GM21619 (cell line): ENCODE results near the gene ANKRD44.

Experiments
- ATAC-seq: cut with Tn5 transposase; IDR thresholded peaks from one replicate; pipeline ENCODE4 v1.9.1; 2021; ENCODE audit not compliant: unreplicated experiment

ANKRD44 gene

DNA sequence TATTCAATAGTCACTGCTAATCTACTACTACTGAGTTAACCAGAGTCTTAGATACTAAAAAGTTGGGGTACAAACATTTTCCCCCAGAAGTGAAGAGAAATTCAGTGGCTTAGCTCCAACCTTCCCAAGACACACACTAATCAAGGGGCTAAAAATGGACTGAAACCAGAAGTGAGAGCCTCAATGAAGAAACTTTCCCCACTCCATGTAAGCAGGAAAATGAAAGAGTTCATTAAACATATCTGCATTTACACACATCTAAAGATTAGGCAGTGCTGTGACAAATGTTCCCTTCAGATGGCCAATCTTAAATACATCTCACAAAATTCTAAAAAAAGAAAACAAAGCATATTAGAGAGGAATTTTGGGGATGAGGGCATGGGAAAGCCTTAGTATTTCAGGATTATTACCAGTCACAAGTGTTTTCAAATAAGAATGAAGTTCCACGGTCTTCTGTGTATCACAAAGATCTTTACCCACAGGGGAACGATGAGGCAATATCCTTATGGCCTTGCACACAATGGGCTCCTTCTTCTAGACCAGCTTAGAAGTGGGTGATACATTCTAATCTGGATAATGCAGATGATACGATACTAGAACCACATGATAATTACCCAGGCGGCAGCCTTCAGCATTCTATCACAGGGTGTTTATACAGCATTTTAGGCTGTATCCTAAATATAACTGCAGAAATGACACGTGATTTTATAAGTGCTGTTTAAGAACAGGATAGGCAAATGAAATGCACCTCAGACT, 17.1 kb downstream of the ANKRD44 start:
- no peak for ATAC-seq

DNA sequence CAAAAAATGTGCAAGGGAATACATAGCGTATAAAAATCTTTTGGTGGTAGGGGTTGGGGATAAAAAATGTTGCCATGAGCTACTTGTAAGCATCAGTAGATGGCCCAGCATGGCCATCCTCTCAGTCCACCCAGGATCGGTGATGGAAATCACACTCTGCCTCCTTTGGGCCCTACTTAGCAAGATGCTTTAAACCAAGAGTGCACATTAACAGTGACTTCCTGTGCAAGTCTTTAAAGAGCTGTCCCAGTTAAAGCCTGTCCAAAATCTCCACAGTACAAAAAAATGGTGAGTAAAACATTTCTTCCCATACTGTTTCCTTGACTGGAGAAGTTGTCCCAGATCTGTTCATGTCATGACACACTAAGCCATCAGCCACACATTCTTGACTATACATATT, 18.0 kb downstream of the ANKRD44 start:
- no peak for ATAC-seq

DNA sequence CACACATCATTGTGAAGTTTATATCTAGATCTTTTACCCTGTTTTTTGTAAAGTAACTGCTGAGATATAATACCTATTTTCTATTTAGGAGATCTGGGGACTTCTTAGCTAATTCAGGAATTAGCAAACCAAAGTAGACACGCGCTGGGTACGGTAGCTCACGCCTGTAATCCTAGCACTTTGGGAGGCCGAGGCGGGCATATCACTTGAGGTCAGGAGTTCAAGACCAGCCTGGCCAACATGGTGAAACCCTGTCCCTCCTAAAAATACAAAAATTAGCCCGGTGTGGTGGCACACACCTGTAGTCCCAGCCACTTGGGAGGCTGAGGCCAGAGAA, 23.0 kb downstream of the ANKRD44 start:
- peak; percentile 14 for ATAC-seq

DNA sequence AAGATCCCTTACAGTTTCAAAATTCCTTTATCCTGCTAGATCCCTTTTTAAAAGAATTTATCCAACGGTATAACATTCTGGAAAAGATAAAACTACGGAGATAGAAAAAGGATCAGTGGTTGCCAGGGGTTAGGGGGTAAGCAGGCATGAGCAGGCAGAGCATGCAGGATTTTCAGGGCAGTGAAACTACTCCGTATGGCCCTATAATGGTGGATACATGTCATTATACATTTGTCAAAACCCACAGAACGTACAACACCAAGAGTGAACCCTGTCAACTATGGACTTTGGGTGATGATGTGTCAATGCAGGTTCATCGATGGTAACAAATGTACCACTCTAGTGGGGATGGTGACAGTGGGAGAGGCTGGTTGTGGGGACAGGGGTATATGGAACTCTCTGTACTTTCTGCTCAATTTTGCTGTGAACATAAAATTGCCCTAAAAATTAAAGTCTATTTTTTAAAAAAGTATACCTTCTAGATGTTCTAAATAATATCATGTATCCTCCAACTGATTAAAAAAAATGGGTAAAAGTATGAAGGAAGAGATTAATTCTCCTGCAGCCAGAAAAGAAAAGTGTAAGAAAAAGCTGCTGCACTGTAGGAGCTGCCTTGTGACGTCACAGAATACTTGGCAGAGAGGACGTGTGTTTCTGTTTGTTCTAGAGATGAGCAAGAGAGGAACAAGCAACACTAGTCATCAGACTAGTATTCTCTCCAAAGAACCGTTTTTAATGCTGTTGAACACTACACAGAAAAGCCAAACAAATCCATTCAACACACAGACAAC, 23.6 kb downstream of the ANKRD44 start:
- peak; percentile 93 for ATAC-seq

DNA sequence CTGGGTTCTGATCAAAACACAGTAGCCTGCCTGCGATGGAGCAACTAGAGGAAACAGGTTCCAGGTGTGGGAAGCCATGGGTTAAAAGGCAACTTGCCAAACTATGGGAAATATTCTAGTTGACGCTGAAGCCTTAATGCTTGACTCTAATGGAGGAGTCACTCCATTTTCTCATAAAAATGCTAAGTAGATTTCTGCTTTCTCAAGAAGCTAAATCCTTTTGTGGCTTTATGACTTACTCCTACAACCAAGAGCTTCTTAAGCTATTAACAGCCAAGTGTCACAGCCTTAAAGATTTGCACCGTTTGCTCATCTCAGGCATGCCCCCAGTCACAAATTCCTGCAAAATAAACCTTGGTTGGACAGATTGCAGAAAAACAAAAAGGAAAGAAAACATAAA, 25.2 kb downstream of the ANKRD44 start:
- ATAC-seq = no peak

DNA sequence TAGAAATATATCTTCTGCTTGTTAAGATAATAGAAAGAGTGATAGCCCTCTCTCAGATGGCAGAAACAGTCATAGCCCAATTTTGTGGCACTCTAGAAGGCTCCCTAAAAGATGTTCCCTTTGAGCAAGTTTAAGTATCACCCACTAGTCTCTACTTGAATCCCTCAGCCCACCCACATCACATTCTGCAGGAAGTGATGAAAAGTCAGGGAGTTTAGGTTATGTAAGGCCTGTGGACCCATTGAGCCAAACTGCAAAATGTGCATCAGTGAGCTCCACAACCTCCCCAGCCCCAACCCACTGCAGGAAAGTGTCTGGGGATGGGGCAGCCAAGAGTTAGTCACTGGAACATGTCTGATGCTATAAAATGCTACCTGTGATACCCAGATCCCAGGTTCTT, 25.6 kb downstream of the ANKRD44 start:
- no peak for ATAC-seq

DNA sequence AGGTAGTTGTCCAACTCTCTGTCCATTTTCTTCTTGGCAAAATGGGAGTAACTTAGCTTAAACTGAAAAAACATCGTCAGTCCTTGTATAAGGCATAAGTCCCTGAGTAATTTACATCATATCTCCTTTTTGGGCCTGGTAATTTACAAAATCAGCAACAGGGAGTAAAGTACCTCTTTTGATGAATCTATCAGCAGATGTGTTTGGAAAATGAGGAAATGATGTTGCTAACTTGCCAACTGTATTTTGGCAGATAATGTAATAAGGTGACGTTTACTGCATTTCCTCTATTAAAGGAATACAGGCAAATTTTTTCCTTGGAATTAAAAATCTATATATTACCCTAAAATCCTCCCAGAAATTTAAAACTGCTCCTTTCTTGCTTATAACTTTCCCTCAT, 29.2 kb downstream of the ANKRD44 start:
- ATAC-seq = no peak

DNA sequence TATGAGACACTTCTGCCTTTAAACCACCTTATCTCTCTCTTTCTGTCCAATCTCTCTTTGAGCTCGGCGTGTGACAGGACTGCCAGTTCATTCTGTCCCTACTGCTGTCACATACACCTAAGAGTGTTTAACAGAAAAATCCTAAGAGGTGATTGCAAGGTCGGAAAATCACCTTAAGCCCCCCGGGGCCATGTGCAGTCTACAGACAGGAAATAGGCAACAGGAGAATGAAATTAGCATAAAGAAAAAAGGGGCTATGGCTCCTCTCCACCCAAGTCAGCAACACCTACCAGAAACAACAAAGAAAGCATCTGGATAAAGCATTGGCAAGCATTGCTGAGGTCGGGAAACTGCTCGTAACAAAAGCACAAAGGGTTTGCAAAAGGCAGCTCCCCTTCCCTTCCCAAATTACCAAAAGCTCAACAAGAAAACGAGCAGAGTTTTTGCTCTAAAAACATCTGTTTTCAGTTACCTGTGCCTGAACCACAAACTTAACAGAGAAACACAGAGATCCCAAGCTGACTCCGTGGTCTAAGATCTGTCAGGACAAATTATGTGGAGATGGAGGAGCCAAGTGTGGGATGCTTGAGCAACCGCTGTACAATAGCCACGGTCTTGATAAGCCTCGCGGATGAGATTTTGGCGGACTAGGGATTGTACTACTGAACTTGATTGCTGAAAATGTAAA, 30.4 kb downstream of the ANKRD44 start:
- no peak for ATAC-seq

DNA sequence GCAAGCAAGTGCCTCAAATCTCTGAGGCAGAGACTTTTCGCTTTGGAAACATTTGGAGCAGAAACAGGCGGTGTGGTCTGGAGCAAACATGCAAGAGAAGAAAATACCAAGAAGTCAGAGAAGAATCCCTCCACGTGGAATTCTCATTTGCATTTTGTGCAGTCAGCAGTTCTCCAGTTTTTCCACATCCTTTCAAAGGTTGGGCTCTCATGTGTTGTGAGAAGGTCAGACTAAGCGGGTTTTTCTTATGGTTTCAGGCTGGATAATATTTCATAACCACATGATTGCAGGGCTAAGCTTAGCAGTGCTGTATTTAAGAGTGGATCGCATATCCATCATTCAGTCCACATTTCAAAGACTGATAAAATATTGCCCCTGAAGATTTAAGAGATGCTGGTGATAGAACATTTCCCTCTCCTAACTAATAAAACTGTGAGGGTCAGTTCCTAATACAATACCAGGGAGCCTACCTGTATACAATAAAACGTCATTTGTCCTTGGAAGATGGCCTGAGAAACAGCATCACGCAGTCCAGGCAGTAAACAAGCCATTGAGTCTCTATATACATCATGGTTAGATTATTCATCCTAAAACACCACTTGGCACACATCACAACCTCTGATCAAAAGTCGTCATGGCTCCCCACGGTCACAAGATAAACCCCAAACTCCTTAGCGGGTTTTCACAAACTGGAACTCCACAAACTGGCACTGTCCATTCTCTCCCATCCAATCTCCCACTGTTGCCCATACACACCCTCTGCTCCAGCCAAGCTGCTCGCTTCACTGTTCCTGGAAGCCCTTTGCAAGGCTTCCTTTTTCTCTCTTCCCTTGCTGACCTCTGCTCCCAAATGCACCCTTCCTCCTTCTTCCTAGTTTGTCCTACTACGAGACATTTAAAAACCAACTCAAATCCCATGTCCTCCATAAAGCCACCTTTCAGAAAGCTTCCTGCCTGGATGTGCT, 31.5 kb downstream of the ANKRD44 start:
- ATAC-seq = no peak

DNA sequence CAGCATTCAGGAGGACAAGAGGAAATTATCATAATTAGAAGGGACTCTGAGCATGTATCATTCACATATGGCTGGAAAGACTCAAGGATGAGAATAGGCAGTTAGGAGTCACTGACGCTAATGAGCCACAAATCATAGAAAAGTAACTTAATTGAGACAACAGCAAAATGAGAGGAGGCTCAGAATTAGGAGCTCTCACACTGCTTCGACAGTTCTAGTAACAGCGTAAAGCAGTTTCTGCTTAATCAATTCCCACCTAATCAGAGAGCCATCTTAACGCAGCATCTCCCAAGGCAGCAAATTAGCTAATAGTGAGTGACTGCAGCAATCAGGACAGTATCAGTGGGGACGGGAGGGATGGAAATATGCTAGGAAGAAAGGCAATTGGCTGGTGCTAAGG, 32.8 kb downstream of the ANKRD44 start:
- ATAC-seq = no peak

DNA sequence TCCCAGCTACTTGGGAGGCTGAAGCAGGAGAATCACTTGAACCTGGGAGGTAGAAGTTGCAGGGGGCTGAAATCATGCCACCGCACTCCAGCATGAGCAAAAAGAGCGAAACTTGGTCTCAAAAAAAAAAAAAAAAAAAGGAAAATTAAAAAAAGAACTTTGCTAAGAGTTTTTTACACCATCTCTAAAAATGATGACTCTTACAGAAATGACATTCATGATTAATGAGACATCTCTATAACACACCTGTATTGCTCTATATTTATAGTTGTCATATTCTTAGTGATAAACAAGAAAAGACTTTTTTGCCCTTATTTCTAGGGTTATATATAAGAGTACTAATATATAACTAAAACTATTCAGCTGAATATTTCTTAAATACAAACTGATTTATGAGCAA, 34.4 kb downstream of the ANKRD44 start:
- ATAC-seq = no peak

DNA sequence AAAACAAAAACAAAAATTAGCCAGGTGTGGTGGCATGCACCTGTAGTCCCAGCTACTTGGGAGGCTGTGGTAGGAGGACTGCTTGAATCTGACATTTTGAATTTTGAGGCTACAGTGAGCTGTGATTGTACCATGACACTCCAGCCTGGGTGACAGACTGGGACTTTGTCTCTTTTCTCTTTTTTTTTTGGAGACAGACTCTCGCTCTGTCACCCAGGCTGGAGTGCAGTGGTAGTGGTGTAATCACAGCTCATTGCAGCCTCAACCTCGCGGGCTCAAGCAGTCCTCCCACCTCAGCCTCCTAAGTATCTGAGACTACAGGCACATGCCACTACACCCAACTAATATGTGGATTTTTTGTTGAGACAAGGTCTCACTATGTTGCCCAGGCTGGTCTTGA, 35.6 kb downstream of the ANKRD44 start:
- no peak for ATAC-seq

DNA sequence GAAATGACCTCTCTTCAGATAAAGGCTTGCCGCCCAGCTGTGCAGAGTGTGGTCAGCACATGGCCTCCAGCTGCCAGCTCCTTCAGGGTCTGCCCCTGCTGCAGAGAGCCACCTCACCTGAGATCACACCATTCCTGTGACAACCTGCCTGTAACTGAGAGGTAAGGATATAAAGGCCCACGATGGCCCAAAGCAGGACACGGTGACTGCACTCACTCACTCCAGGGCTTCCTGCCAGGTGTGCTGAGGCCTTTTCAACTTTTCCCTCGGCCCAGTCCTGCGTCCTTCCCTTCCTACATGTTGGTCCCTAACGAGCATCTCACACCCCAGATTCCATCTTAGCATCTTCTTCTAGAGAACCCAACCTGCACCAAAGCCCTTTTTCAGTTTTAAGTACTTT, 36.2 kb downstream of the ANKRD44 start:
- ATAC-seq = no peak

DNA sequence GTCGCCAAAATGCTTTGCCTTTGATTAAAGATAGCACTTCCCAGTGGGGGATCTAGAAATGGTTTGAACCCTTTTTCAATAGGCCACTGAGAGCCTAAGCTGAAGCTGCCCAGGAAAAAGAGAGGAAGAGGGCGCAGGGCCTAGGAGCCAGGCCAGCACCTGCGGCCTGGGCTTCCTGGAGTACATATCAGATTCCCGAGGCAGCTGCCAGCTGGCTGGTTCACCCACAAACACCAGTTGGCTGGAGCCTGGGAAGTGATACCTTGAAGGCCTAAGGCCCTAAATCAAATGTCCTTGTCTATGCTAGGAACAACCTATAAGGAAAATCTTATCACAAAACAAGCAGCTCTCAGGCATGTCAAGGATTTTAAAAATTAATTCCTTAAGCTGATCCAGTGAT, 37.1 kb downstream of the ANKRD44 start:
- ATAC-seq = no peak

DNA sequence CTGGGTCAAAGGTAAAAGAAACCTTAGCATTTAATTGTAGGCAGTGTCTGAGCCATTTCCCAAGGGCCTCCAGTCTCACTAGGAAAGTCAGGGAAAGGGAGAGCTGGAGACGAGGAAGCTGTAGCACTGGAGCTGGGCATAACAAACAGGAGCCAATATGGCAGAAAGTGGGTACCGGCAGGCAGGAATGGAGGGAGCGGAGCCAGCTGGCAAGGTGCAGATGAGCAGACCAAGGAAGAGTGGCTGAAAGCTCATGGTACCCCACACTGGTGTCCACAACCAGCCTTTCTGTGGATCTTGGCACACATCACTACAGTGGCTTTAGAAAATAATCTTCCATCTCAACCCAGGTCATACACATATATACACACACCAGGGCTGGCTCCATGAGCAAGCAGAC, 40.0 kb downstream of the ANKRD44 start:
- no peak for ATAC-seq

DNA sequence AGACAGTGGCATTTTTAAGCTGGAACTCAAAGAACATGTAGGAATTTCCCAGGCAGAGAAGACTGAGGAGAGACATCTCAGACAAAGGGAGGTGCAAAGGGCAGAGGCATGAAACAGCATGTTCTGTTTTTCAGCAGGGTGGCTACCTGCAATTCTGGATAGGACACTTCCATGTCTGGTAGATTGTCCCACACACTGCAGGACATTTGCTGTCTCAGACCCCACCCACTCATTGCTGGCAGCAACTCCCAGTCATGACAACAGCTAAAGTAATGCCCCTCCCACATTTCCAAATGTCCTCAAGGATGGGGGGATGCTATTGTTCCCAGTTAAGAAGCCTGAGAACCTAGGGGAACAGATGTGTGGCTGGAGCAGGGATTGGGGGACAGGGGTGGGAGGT, 40.8 kb downstream of the ANKRD44 start:
- no peak for ATAC-seq

DNA sequence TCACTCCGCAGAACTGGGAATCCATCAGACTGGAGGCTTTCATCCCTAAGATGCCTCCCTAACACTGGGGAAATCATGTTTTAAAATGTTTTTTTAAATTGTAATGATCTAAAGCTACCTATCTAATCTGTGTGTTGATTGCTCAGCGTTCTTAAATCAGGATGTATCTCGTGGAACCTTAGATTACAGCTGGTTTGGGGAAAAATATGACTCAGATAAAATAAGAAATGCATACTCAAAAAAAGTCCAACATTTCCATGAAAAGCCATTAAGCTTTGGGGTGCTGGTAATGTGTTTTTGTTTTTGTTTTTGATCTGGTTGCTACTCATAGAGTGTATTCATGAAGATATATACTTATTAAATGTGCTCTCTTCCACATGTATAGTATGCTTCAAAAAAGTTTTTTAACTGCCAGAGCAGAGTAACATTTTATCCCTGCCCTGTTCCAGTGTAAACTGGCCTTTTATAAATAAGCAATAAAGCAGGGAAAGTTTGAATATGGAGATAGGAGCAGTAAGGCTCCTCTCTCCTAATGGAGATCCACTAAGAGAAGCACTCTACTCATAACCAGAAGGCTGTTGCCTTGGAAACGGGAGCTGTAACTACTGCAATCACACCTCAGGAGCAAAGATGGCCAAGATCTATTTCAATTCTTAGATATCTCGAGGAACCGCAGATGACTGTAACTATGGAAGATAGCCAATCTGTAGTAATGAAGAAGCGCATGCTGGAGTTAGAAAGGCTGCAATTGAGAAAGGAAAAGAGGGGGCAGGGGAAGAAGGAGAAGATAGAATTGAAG, 41.6 kb downstream of the ANKRD44 start:
- peak; percentile 58 for ATAC-seq

DNA sequence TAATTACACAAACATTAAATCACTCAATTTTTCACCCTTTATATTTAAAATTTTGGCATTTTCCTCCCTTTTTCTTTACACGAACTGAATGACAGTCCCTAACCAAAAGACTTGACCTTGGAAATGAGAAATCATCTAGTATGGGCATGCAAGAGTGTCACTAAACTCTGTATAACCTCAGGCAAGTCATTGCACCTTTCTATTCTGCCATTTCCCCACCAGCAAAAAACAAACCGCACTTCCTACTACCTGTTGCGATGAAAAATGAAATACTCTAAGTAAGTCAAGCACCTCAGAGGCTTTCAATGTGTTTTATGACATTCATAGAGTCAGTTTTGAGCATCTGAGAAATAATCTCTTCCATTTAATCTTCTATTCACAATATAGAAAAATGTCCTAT, 44.1 kb downstream of the ANKRD44 start:
- no peak for ATAC-seq

DNA sequence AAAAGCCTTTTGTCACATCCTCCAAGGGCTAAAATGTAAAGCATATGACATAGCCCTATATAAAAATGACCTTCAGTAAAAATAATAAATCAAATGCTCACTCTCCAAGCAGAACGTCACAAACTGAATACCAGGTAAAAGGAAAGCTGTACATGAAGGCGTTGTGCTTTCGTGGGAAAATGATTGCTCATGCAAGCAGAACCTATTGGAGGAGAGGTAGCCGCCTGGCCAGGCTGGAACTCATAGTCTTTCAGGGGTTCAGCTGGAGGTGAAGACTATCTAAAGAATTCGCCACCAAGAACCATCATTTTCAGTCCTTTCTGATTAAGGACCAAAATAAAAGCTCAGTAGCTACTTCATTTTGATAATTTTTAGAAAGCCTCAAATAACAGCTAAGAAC, 44.7 kb downstream of the ANKRD44 start:
- no peak for ATAC-seq

DNA sequence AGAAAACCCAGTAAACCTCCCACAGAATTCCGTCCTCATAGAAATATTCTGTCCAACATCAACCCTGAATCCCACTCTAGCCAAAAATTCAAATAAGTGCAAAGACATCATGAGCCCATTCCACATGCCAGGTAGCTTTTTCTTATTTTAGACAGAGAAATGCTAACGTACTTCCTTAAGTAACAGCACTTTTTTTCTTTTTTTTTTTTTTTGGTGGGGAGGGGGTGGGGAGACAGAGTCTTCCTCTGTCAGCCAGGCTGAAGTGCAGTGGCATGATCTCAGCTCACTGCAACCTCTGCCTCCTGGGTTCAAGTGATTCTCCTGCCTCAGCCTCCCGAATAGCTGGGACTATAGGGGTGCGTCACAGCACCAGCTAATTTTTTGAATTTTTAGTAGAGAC, 45.5 kb downstream of the ANKRD44 start:
- ATAC-seq = no peak
